ENCODE measurements around the gene CBX1. TPM values are rescaled to one million over a fixed set of nuclear protein-coding genes. Genes with fewer than 3 reads are reported as not detected.

CBX1 gene
- polyA plus RNA-seq, 1 donor (not counting 4 experiments of a cell fraction or from before 2014, with no cell fraction given): 42.3 TPM

- H3K4me3 ChIP-seq (ENCODE audit: control insufficient read depth in 2 of 3, extremely low read depth in 1 of 3, insufficient read depth in 2 of 3, low read depth in 1 of 3, low read length in 3 of 3): peak overlapping the region; percentile 39 to 89 (median 52)
- DNase-seq (ENCODE audit: low read depth, low spot score): no peak
- dilution Hi-C loops (cut with MboI; ENCODE audit: extremely low pct_ligation_motif_present, low sequenced_read_pairs): no loop called here
Observed at GRCh38 chr17:48025904-48026501, 75.3 kb downstream of the CBX1 start.

GRCh38 chr17:48025040-48025903 lies 76.0 kb downstream of the CBX1 start:
- H3K4me2 ChIP-seq (ENCODE audit: control insufficient read depth, extremely low read depth, insufficient read depth, low read depth, low read length): peak overlapping the region; percentile 97
- TF ChIP-seq EZH2 (IDR thresholded peaks at IDR 0.05; ENCODE audit: low read length) (no peak), CTCF (optimal IDR thresholded peaks at IDR 0.05 in 1 of 3, IDR thresholded peaks at IDR 0.05 in 1 of 3, conservative IDR thresholded peaks at IDR 0.05 in 1 of 3; ENCODE audit: extremely low read depth in 1 of 3, insufficient read depth in 2 of 3, low read length in 3 of 3) (peak; percentile 56 to 94 (median 92))
- peaks cover 3% of the 10 kb centered on the region for H3K9me1 ChIP-seq (ENCODE audit: control insufficient read depth, extremely low read depth, insufficient read depth, low read length)
- peak; percentile 89 for DNase-seq (ENCODE audit: low read depth, low spot score)
- dilution Hi-C loops (cut with MboI; ENCODE audit: extremely low pct_ligation_motif_present, low sequenced_read_pairs): no loop called here
- peak overlapping the region; percentile 85 for H3K27ac ChIP-seq (ENCODE audit: control insufficient read depth, insufficient read depth, low read length)
- no peaks in the 10 kb centered on the region for H3K9me3 ChIP-seq (ENCODE audit: control insufficient read depth, low read depth, low read length)
- FAIRE-seq: peak; percentile 5
- no peaks in the 10 kb centered on the region for H3K79me2 ChIP-seq (ENCODE audit: control insufficient read depth, insufficient read depth, low read length)
- H3K4me1 ChIP-seq (ENCODE audit: control insufficient read depth, extremely low read depth, insufficient read depth, low read length): peaks cover 42% of the 10 kb centered on the region
- no peaks in the 10 kb centered on the region for H3K27me3 ChIP-seq (ENCODE audit: control insufficient read depth, extremely low read depth, insufficient read depth, low read length)
- H2AFZ ChIP-seq (ENCODE audit: control insufficient read depth, low read length): peak overlapping the region; percentile 86
- H3K9ac ChIP-seq (ENCODE audit: control insufficient read depth, extremely low read depth, insufficient read depth, low read length): peak overlapping the region; percentile 73
- H3K36me3 ChIP-seq (ENCODE audit: control insufficient read depth in 2 of 2, extremely low read depth in 1 of 2, insufficient read depth in 2 of 2, low read length in 2 of 2): no peaks in the 10 kb centered on the region
- peak overlapping the region; percentile 39 to 89 (median 66) for H3K4me3 ChIP-seq (ENCODE audit: control insufficient read depth in 2 of 3, extremely low read depth in 1 of 3, insufficient read depth in 2 of 3, low read depth in 1 of 3, low read length in 3 of 3)
- H4K20me1 ChIP-seq (ENCODE audit: control insufficient read depth, extremely low read depth, insufficient read depth, low read length): no peaks in the 10 kb centered on the region

More at GRCh38 chr17:48025904-48026501, 75.3 kb downstream of the CBX1 start:
- peak overlapping the region; percentile 59 for H3K9ac ChIP-seq (ENCODE audit: control insufficient read depth, extremely low read depth, insufficient read depth, low read length)
- H3K79me2 ChIP-seq (ENCODE audit: control insufficient read depth, insufficient read depth, low read length): no peaks in the 10 kb centered on the region
- no peaks in the 10 kb centered on the region for H4K20me1 ChIP-seq (ENCODE audit: control insufficient read depth, extremely low read depth, insufficient read depth, low read length)
- peak overlapping the region; percentile 85 for H3K27ac ChIP-seq (ENCODE audit: control insufficient read depth, insufficient read depth, low read length)
- peaks cover 3% of the 10 kb centered on the region for H3K9me1 ChIP-seq (ENCODE audit: control insufficient read depth, extremely low read depth, insufficient read depth, low read length)
- H3K9me3 ChIP-seq (ENCODE audit: control insufficient read depth, low read depth, low read length): no peaks in the 10 kb centered on the region
- H3K4me1 ChIP-seq (ENCODE audit: control insufficient read depth, extremely low read depth, insufficient read depth, low read length): peaks cover 48% of the 10 kb centered on the region
- H3K36me3 ChIP-seq (ENCODE audit: control insufficient read depth in 2 of 2, extremely low read depth in 1 of 2, insufficient read depth in 2 of 2, low read length in 2 of 2): no peaks in the 10 kb centered on the region
- peak overlapping the region; percentile 97 for H3K4me2 ChIP-seq (ENCODE audit: control insufficient read depth, extremely low read depth, insufficient read depth, low read depth, low read length)
- TF ChIP-seq EZH2 (IDR thresholded peaks at IDR 0.05; ENCODE audit: low read length): no peak
- TF ChIP-seq CTCF (optimal IDR thresholded peaks at IDR 0.05 in 1 of 3, IDR thresholded peaks at IDR 0.05 in 1 of 3, conservative IDR thresholded peaks at IDR 0.05 in 1 of 3; ENCODE audit: extremely low read depth in 1 of 3, insufficient read depth in 2 of 3, low read length in 3 of 3): no peak
- no peak for FAIRE-seq
- peak overlapping the region; percentile 21 for H2AFZ ChIP-seq (ENCODE audit: control insufficient read depth, low read length)
- no peaks in the 10 kb centered on the region for H3K27me3 ChIP-seq (ENCODE audit: control insufficient read depth, extremely low read depth, insufficient read depth, low read length)
